Liver (tissue), 9 donors: ENCODE measurements around the gene PTRH1. TPM values are rescaled to one million over a fixed set of nuclear protein-coding genes. Genes with fewer than 3 reads are reported as not detected.

ENCODE experiments used
- DNase-seq: peaks from one replicate; pipeline ENCODE4 v3.0.0-alpha.2; 2017; ENCODE audit warnings: low spot score
- H3K27ac ChIP-seq, 2 donors: one replicate each; pipeline ENCODE4 v1.7.0; 2013; ENCODE audit warnings: inconsistent platforms in 2 of 2, low read length in 2 of 2, control low read depth in 1 of 2, low read depth in 1 of 2, mild to moderate bottlenecking in 1 of 2
- H3K27me3 ChIP-seq, 4 donors: one replicate each; pipeline versions ENCODE4 v1.6.1 to v1.7.0; 2013; ENCODE audit warnings: low read length in 3 of 4, inconsistent platforms in 1 of 4, mild to moderate bottlenecking in 1 of 4, moderate library complexity in 1 of 4; ENCODE audit not compliant: control insufficient read depth in 4 of 4, insufficient read depth in 4 of 4
- H3K36me3 ChIP-seq, 4 donors: one replicate each; pipeline versions ENCODE4 v1.6.1 to v1.7.0; 2013; ENCODE audit warnings: low read length in 3 of 4, mild to moderate bottlenecking in 3 of 4, low read depth in 1 of 4, moderate library complexity in 1 of 4; ENCODE audit not compliant: control insufficient read depth in 4 of 4, insufficient read depth in 3 of 4
- H3K4me1 ChIP-seq, 4 donors: one replicate each; pipeline versions ENCODE4 v1.6.1 to v1.7.0; 2013; ENCODE audit warnings: low read length in 3 of 4, mild to moderate bottlenecking in 3 of 4, moderate library complexity in 1 of 4; ENCODE audit not compliant: control insufficient read depth in 4 of 4, insufficient read depth in 4 of 4
- H3K4me3 ChIP-seq, 3 donors: one replicate each; pipeline versions ENCODE4 v1.6.1 to v1.7.0; 2013; ENCODE audit warnings: low read length in 3 of 3, control low read depth in 1 of 3, low read depth in 1 of 3, mild to moderate bottlenecking in 1 of 3
- H3K9ac ChIP-seq, 2 donors: one replicate each; pipeline ENCODE4 v1.7.0; 2013; ENCODE audit warnings: low read length in 2 of 2, mild to moderate bottlenecking in 2 of 2, moderate library complexity in 2 of 2, control low read depth in 1 of 2, low read depth in 1 of 2
- H3K9me3 ChIP-seq, 4 donors: one replicate each; pipeline versions ENCODE4 v1.6.1 to v1.7.0; 2013; ENCODE audit warnings: low read length in 3 of 4; ENCODE audit not compliant: control insufficient read depth in 4 of 4
- ATF3 ChIP-seq: IDR thresholded peaks from 2 replicates; pipeline ENCODE4 v1.6.1; 2016; ENCODE audit warnings: antibody characterized with exemption
- CTCF ChIP-seq: fragments of 150-350 bp; IDR thresholded peaks from 2 replicates; pipeline ENCODE4 v1.5.1; 2017; ENCODE audit warnings: improper control_type of control experiment, low read depth, low read length; ENCODE audit not compliant: missing input control
- FOXA2 ChIP-seq: IDR thresholded peaks from 2 replicates; pipeline ENCODE4 v1.6.1; 2016; ENCODE audit warnings: antibody characterized with exemption
- GABPA ChIP-seq, 2 donors: IDR thresholded peaks in 1 of 2; conservative IDR thresholded peaks in 1 of 2; 2 replicates each; pipeline ENCODE4 v1.6.1; 2016; ENCODE audit warnings: antibody characterized with exemption in 2 of 2, mild to moderate bottlenecking in 1 of 2, moderate library complexity in 1 of 2
- HNF4A ChIP-seq, 2 donors: conservative IDR thresholded peaks; 2 replicates each; pipeline ENCODE4 v1.6.1; 2016; ENCODE audit warnings: antibody characterized with exemption in 2 of 2, mild to moderate bottlenecking in 2 of 2
- JUND ChIP-seq, 2 donors: IDR thresholded peaks; 2 replicates each; pipeline ENCODE4 v1.6.1; 2016; ENCODE audit warnings: antibody characterized with exemption in 2 of 2
- NR2F2 ChIP-seq: IDR thresholded peaks from 2 replicates; pipeline ENCODE4 v1.6.1; 2016; ENCODE audit warnings: antibody characterized with exemption
- RAD21 ChIP-seq, 2 donors: IDR thresholded peaks; 2 replicates each; pipeline ENCODE4 v1.6.1; 2016; ENCODE audit warnings: antibody characterized with exemption in 2 of 2, mild to moderate bottlenecking in 2 of 2
- REST ChIP-seq: IDR thresholded peaks from 2 replicates; pipeline ENCODE4 v1.6.1; 2016; ENCODE audit warnings: antibody characterized with exemption, mild to moderate bottlenecking
- SP1 ChIP-seq: IDR thresholded peaks from 2 replicates; pipeline ENCODE4 v1.6.1; 2018; ENCODE audit warnings: antibody characterized with exemption, mild to moderate bottlenecking
- TAF1 ChIP-seq: conservative IDR thresholded peaks from 2 replicates; pipeline ENCODE4 v1.6.1; 2016; ENCODE audit warnings: antibody characterized with exemption, mild to moderate bottlenecking
- YY1 ChIP-seq: IDR thresholded peaks from 2 replicates; pipeline ENCODE4 v1.6.1; 2016; ENCODE audit warnings: antibody characterized with exemption, mild to moderate bottlenecking
- ZBTB33 ChIP-seq: IDR thresholded peaks from 2 replicates; pipeline ENCODE4 v1.6.1; 2016; ENCODE audit warnings: antibody characterized with exemption
- WGBS: extraction: QIAGEN DNeasy Blood & Tissue Kit; methylation state at CpG from one replicate; pipeline ENCODE4 v1.1.7; 2013; 5-methylcytosine and 5-hydroxymethylcytosine counted together
- polyA plus RNA-seq, 2 donors: library from polyadenylated mRNA; stranded (reverse) in 1 of 2; unstranded in 1 of 2; fragments of 200-250 nt in 1 of 2; fragments of >200 nt in 1 of 2; fragmentation: Nextera tagmentation in 1 of 2; extraction: Ambion mirVana in 1 of 2; gene quantifications; one replicate each; pipeline versions ENCODE4 v1.2.1 to v1.2.3, GENCODE V29; 2013 to 2015
- total RNA-seq, 2 donors: library from RNA; depleted of rRNA; stranded (reverse); fragments of >200 nt; gene quantifications; one replicate each; pipeline ENCODE4 v1.2.3, GENCODE V29; 2014
- donor health status: healthy.
- donor health status: healthy.
- donor health status: healthy.
- donor health status: healthy.
- donor health status: healthy.

Gene PTRH1
- total and polyA plus RNA-seq, 4 donors = 6.7 to 21.6 (median 9.7) TPM

GRCh38 chr9:127746959-127747569, 31.6 kb upstream of the PTRH1 start:
- peaks cover 0 to 6% (median 2%) of the 10 kb centered on the region in 4 donors for H3K36me3 ChIP-seq
- no peak overlapping the region for H3K27ac ChIP-seq

GRCh38 chr9:127744398-127745110, 29.1 kb upstream of the PTRH1 start:
- Histone ChIP-seq H3K27me3 (no peaks in the 10 kb centered on the region), H3K9me3 (no peaks in the 10 kb centered on the region), H3K4me1 (no peaks in the 10 kb centered on the region), H3K36me3 (peaks cover 2 to 6% (median 2%) of the 10 kb centered on the region in 4 donors), H3K27ac (no peak overlapping the region), H3K4me3 (no peak overlapping the region), H3K9ac (no peak overlapping the region)
- 92% methylated on average over 19 of the region's 19 CpGs for WGBS
- no peak for DNase-seq
- TF ChIP-seq GABPA (IDR thresholded peaks at IDR 0.05 in 1 of 2, conservative IDR thresholded peaks at IDR 0.05 in 1 of 2) = no peak
- TF ChIP-seq RAD21 (IDR thresholded peaks at IDR 0.05) = no peak
- no peak for TF ChIP-seq FOXA2
- no peak for TF ChIP-seq ZBTB33
- no peak for TF ChIP-seq CTCF
- no peak for TF ChIP-seq NR2F2
- TF ChIP-seq HNF4A (conservative IDR thresholded peaks at IDR 0.05) = no peak
- TF ChIP-seq TAF1 = no peak
- no peak for TF ChIP-seq SP1
- TF ChIP-seq YY1 = no peak
- TF ChIP-seq REST = no peak

More at GRCh38 chr9:127746959-127747569, 31.6 kb upstream of the PTRH1 start:
- Histone ChIP-seq H3K9ac (no peak overlapping the region), H3K4me1 (no peaks in the 10 kb centered on the region), H3K9me3 (no peaks in the 10 kb centered on the region), H3K27me3 (no peaks in the 10 kb centered on the region), H3K4me3 (no peak overlapping the region)
- whole genome bisulfite sequencing = 62% methylated on average over 15 of the region's 15 CpGs
- DNase-seq = no peak
- TF ChIP-seq REST (no peak), SP1 (no peak), JUND (IDR thresholded peaks at IDR 0.05) (no peak), NR2F2 (no peak), HNF4A (conservative IDR thresholded peaks at IDR 0.05) (no peak), TAF1 (no peak), ATF3 (no peak), FOXA2 (no peak)
